GM19463 (cell line): ENCODE data around the gene EYA2.
"Not testable (repeated sequence)": the region's sequence is repeated elsewhere in the genome, so short reads cannot be mapped to it uniquely, and the experiment has no call there.

Experiments
- ATAC-seq: cut with Tn5 transposase; IDR thresholded peaks from one replicate; pipeline ENCODE4 v1.9.1; 2021; ENCODE audit warnings: mild to moderate bottlenecking, moderate library complexity; ENCODE audit not compliant: unreplicated experiment

EYA2 gene, protein sequence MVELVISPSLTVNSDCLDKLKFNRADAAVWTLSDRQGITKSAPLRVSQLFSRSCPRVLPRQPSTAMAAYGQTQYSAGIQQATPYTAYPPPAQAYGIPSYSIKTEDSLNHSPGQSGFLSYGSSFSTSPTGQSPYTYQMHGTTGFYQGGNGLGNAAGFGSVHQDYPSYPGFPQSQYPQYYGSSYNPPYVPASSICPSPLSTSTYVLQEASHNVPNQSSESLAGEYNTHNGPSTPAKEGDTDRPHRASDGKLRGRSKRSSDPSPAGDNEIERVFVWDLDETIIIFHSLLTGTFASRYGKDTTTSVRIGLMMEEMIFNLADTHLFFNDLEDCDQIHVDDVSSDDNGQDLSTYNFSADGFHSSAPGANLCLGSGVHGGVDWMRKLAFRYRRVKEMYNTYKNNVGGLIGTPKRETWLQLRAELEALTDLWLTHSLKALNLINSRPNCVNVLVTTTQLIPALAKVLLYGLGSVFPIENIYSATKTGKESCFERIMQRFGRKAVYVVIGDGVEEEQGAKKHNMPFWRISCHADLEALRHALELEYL

DNA sequence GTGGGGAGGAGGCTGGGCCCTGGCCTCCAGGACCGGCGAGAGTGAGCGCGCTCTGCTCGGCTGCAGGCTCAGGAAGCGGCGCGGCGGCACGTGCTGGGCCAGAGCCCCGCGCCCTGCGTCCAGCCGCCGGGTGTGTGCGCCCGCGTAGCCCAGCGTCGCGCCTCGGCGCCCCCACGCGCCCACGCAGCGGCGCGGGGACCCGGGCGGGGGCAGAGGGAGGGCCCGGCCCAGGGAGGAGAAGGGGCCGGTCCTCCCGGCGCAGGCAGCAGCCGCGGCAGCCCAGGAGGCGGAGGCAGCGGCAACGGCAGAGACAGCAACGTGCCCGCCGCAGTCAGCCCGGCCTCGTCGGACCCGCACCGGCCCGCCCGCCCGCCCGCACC, at the start of gene EYA2:
EYA2 (plus strand) TSS at position 265 of the 380 bp plus-strand sequence. CDS start 95,168 bp downstream, outside the sequence.
- ATAC-seq = no peak

DNA sequence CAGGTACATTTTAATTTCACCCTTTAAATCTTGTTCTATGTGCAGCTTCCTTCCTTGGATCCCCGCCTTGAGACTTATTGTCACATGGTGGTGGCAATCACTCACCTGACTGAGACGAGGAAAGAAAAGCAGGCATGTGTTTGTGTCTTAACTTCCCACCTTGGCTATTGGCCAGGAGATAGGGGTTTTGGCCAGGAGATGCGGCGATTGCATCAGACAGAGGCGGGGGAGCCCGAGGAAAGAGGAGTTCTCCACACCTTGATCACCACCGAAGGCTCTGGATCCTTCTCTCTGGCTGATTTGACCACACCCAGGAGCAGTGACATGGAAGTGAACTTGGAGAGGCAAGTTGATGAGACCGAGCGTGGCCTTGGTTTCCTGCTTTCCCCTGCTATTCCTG, 49.7 kb upstream of the EYA2 start:
- no peak for ATAC-seq

DNA sequence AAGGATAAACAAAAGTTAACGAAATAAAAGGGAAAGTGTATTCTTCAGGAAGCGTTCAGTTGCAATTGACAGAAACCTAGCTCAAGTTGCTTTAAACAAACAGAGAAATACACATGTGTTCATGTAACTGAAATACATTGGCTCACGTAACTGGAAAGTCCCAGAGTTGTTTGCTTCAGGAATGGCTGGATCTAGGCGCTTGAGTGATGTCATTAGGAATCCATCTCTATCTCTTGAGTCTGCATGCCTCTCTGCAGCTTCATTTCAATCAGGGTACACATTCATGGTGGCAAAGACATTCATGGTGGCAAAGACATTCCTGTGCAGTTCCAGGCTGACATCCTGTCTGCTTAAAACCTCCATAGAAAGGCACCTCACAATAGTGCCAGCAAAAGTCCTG, 45.4 kb upstream of the EYA2 start:
- no peak for ATAC-seq

DNA sequence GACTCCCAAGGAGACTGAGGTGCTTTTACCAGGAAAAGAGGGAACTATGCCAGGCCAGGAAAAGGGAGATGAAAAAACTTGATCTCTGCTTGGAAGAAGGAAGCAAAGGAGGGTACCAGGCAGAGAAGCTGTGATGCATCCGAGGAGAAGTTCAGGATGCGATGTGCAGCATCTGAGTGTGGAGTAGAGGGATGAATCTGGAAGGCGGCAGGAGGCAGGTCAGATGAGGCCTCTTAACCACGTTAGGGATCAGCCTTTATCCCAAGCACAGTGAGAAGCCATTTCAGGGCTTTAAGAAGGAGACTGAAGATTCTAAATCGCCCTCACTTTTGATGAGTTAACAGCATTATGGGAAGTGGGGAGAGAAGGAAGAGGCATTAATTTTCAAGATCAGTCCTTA, 44.9 kb upstream of the EYA2 start:
- no peak for ATAC-seq

DNA sequence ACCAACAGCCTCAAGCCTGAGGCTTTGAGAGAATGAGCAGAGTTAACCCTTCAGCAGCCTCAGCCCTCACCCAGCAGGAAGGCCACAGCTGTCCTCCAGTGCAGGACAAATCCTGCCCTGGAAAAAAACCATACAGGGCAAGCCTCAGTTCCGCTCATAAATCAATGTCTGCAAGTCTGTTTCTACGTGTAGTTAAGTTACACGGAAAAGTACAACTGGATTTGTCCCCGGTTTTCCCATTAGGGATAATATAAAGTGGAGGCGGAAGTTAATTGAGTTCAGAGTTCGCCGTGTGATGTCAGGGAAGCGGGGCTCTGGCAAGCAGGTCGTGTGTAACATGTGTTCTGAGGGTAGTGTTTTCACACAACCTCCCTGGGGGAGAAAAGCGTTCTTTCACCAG, 44.2 kb upstream of the EYA2 start:
- ATAC-seq = no peak

DNA sequence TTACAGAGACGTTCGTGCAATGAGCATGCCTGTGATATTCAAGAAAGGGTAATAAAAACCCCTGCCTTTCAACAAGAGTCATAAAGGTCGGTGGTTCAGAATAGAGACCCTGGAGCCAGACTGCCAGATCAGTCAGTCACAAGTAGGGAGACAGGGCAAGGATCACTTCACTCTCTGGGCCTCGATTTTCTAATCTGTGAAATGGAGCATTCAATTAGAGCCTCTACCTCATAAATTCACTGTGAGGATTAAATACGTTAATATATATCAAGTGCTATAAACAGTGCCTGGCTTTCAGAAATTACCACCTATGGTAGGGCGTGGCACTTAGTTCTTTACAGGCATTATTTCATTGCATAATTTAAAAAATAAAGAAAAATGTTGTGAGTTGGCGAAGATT, 43.7 kb upstream of the EYA2 start:
- ATAC-seq = no peak

DNA sequence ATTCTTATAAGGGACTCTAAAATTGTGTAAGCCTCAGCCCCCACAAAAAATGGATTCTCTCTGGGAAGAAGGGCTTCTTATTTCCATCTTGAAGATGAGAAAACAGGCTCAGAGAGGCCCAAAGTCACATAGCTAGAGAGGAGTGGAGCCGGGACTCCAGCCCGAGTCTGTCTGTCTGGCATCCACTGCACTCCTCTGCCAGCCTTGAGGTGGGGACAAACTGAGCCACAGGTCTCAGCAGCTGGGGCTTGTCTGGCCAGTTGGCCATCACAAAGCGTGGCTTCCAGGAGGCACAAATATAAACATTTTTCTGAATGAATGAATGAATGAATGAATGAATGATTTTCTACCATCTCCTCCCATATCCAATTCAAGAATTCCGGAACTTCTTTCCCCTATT, 42.9 kb upstream of the EYA2 start:
- no peak for ATAC-seq

DNA sequence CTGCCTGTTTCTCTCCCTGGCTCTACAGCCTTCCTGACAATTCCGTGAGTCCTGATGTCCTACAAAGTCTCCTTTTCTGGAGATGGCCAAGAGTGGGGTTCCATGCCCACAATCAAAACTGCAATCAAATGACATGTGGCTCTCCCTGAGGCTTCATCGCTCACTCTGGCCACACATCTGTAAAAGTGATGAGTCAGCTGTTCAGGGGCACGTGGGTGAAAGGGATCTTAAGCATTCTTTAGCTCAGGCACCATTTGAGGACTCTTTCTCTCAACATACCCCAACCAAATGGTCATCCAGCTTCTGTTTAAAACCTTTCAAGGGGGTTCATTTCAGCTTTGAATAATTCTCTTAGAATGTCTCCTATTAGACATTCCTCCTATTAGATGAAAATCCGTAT, 42.3 kb upstream of the EYA2 start:
- ATAC-seq = no peak

DNA sequence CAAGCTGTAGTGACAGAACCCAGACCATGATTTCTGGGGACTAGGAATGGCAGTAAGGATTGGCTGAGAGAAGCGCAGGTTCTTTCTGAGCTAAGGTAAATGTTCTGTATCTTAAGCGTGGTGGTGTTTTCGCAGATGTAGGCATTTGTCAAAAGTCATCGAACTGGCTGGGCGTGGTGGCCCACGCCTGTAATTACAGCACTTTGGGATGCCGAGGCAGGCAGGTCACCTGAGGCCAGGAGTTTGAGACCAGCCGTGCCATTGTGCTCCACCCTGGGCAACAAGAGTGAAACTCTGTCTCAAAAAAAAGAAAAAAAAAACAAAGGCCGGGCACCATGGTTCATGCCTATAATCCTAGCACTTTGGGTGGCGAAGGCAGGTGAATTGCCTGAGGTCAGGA, 40.7 kb upstream of the EYA2 start:
- ATAC-seq = no peak

DNA sequence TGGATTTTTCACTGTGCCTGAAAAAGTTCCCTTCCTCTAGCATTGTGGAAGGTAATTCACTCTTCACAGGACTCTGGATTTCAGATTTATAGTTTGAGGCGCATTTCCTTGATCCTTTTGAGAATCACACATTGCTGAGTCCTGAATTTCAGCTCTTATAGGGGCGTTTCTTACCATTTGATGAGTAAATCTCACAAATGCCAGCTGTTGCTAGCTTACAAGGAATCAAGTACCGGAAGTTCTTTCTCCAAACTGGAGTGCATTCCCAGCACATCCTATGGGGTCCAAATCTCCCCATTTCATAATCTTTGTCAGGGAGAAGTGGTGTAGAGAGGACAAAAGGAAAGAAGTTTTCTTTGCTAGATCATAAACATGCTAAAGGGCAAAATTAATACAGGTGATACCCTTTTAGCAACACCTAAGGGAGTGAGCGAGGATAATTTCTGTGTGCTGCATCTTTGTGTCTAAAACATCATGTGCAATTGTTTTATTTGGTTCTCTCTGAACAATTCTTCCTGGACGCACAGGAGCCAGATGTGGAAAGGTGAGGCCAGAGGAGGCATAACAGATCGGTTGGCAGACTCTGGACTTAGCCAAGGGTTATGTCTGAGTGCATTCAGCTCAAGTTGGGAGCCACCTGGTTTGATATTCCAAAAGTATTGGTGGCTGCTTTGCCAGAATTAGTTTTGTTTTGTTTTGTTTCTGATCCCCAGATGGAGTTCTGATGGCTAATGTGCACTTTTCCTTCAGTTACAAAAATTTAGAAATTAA, 37.4 kb upstream of the EYA2 start:
- no peak for ATAC-seq

DNA sequence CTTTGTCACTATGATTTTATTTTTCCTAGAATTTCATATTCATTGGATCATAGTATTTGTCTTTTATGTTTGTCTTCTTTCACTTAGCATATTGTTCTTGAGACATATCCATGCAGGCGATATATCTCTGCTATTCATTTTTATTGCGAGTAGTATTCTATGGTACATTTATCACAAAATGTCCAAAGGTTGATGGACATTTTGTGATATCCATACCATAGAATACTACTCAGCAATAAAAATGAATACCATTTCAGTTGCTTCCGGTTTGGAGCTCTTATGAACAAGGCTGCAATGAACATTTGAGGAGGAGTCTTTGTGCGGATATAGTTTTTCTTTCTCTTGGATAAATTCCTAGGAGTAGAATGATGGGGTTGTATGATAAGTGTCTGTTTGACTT, 28.8 kb upstream of the EYA2 start:
- no peak for ATAC-seq

DNA sequence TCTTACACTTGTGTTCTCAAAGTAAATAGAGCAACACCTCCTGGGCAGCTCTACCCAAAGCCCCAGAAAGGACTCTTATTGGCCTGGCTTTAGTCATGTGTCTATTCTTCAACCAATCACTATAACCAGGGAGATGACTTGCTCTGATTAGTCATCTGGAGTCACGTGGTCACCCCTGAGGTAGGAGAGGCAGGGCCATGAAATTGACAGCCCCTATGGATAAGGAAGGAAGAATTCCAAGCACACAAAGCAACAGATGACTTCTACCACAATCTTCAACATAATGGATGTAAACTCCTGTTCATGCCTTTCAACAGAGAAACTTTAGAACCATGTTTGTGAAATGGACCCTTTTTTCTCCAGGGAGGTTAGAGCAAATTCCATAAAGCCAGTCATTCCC, 24.6 kb upstream of the EYA2 start:
- no peak for ATAC-seq

DNA sequence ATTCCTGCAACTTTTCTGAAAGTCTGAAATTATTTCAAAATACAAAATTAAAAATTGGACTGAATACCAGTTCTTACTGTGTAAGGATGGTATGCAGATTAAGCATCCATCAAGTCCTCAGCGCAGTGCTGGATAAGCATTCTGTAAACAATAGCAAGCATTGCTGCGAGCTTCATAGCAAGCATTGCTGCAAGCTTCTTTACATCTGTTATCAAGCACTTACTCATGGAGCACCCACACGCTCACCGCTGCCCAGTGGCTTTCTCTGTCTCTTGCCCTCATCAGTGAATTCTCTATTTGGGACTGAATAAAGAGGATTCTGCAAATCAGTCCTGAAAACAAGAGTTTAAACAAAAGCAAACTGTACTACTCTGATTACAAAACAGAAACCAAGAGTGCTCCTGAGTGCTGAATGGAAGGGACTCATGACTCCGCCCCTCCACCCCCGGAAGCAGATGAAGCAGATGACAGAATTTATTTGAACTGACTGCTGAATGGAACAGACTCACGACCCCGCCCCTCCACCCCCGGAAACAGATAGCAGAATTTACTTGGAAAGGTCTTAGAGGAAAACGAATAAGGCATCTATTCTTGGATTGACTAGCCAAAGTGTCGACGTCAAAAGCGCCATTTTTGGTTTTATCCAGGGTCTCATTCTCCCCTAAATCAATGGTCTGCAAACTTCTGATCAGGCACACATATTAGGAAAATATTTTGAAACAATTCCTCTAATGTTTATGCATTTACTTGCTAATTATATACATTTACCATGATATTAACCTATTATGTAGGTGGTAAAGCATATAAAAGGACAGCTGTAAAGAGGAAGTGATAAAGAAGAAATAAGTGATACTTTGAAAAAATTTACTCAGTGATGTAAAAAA, 22.1 kb upstream of the EYA2 start:
- no peak for ATAC-seq

DNA sequence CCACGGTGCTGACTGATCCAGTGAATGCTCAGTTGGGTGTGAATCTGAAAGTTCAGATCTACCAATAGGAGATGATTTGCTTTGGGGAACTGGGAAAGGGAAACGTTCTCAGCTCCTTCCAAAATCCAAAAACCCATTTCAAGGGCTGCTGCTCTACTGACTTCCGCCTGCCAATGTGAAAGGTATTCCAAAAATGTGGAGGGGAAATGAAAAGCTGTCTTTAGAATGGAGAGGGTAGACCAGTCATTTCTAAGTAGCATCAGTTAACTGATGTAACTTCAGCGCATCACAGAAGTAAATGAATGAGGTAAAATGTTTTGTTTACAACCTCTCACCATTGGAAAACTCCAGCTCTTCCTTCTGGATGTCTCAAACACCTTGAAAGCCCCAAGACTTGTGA, 19.6 kb upstream of the EYA2 start:
- ATAC-seq = no peak

DNA sequence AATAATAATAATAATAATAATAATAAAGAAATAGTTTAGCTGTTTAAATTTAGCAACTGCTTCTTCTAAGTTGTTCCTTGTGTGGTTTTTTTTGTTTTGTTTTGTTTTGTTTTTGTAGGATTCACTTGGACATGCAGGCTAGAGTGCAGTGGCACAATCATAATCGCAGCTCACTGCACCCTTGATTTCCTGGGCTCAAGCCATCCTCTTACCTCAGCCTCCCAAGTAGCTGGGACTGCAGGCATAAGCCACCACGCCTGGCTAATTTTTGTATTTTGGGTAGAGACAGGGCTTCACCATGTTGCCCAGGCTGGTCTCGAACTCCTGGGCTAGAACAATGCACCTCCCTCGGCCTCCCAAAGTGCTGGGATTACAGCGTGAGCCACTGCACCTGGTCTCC, 15.3 kb upstream of the EYA2 start:
- no peak for ATAC-seq

DNA sequence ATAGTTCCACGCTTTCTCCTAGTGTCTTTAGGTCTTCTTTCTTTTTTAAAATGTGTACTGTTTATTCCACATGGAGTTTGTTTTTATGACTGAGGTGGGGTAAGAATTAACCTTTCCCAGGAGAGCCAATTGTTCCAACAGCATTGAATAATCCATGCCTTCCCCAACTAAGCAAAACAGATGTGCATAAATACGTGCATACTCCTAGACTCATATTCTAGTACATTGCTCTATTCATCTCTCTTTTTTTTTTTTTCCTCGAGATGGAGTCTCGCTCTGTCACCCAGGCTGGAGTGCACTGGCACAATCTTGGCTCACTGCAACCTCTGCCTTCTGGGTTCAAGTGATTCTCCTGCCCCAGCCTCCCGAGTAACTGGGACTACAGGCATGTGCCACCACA, 14.7 kb upstream of the EYA2 start:
- not testable (repeated sequence) for ATAC-seq

DNA sequence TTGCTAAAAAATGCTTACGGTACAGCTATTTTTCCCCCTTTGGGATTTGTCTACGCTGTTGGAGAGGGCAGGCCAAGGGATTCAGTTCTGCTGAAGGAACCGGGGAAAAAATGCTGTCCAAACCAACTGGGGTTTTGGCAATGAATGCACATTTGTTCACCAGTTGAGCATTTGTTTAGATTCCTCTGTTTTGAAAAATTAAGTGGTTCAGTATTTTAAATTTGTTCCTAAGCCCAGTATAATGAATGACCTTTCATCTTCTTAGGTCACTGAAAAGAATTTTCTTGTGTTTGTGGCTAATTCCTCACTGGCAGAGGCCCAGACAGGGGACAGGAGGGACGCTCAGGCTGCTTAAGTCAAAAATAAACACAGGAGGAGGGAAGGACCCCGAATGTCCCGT, 10.8 kb upstream of the EYA2 start:
- no peak for ATAC-seq

DNA sequence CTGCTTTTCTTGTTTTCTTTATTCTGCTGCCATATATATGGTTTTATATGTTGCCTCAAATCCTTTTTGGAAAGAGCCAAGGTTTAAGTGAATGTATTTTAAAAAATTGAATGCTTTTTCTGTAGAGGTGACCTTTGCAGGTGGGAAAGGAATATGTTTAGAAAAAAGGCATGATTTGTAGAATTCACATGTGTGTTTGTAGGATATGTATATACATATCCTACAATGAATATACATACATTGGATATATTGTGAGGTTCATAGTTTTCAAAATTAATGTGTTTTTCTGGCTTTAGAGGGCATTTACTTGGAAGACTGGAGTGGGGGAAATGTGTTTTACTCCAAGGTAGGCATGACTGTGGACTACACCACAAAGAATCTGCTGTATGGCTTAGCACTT, 4.0 kb upstream of the EYA2 start:
- no peak for ATAC-seq

DNA sequence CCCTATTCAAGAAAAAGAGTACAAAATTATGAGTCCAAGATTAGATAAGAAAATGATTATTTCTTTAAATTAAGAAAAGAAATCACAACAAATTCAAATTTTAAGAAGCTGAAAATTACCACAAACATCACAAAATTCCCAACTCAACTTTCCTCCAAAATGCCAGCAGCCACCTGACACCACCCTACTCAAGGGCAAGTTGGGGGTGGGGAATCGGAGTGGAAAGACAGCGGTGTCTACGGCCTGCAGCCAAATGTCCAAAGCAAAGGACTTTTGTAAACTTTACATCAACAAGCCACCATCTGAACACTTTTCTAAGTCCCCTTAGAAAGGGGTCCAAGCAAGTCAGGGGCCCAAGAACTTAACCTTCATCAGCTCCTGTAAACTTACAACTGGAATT, 1.6 kb upstream of the EYA2 start:
- no peak for ATAC-seq

DNA sequence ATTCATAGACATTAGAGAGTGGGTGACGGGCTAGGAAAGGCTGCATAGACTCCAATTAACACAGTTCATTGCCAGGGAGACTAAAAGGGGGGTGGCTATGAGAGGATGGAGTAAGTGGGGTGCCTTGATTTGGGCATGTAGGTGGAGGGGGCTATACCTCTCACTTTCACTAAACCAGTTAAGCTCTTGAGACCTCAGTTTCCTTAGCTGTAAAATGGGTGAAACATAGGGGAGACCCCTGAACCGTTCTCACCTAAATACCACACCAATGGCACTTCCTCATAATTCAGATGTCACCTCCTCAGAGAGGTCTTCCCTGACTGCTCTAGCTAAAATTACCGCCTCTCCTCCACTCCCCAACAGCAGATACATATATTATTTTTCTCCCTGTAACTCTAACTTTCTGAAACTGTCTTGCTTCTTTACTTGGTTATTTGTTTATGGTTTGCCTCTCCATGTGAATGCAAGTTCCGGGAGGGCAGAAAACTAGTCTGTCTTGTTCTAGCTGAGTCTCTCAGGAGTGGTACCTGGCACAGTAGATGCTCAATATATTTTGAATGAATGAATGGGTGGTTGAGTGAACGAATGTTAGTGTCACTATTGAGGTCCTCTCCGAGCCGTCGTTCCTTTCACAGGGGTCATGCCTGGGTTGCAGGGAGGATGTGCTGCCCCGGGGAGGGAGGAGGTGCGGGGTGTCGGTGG, 615 bp upstream of the EYA2 start:
- ATAC-seq = no peak
